ENCODE data around the gene PIK3C2G.

- no peak for TF ChIP-seq CTCF (IDR thresholded peaks at IDR 0.05)
- TF ChIP-seq ZFX (IDR thresholded peaks at IDR 0.05; ENCODE audit: borderline replicate concordance) = no peak
Observed at GRCh38 chr12:18327036-18327435, 65.7 kb downstream of the PIK3C2G start.
